HL-60/S4 treated with phorbol 12-myristate 13-acetate at 8.2 ng/mL for 4 days and 3 days (cell line): ENCODE data around the gene HGS.

Source experiments
- in situ Hi-C: fragments of 300-500 bp; cut with MboI; formaldehyde crosslinking; loops from 2 replicates; pipeline ENCODE4 v1.15.0; 2022; ENCODE audit warnings: low sequenced_read_pairs

HGS gene

DNA sequence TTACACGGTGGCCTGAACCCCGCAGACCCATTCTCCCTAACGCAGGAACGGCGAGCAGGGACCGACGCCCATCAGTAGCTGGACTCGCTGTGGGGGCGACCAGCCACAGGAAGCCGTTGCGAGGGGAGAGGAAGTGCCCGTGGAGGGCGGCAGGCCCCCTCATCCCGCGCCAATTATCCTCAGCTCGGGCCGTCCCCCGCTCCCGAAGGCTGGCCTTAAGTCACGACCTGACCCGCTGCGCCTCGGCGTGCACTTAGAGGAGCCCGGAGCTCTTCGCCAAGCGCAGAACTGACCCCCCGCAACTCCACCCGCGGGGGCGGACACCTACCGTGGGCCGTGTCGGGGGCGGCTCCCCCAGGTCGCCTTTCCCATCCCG lies 615 bp upstream of the HGS start:
- in situ Hi-C loops = no loop called here

DNA sequence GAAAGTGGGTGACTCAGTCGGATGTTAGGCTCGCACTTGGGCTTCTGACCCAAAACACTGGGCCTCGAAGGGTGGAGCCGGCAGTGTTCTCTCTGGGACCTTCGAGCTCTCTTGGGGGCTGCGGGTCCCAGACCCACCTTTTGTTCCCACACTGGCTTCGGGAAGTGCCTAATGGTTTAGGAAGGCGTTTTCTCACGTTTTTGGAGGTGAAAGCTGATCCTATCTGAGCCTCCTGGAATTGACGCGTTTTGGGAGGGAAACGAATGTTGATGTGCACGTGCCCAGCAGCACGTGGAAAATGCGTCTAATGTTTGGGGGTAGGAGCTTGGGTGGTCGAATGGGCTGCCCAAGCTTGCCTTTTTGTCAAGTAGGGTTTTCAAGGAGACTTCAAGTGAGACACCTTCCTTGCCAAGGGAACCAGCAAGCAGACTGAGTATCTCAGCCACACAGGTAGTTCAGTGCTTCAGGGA lies 666 bp downstream of the HGS start:
- in situ Hi-C loops = no loop called here

DNA sequence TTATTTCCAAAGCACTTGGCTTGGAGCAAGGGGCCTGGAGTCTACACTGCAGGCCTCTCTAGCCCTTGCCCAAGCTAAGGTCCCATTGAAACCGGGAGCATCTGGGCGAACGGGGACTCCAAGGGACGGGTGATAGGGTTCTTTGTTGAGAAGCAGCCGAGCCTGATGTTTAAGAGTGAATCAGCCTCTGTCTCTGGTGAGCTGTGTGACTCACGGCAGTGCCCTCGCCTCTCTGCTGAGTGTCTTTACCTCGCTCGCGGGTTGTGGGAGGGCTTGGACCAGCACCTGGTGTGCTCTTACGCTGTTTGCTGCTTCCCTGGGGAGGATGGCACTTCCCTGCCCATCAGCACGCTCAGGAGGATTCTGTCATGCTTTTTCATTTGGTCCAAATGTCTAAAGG lies 1.3 kb downstream of the HGS start:
- in situ Hi-C loops = no loop called here

DNA sequence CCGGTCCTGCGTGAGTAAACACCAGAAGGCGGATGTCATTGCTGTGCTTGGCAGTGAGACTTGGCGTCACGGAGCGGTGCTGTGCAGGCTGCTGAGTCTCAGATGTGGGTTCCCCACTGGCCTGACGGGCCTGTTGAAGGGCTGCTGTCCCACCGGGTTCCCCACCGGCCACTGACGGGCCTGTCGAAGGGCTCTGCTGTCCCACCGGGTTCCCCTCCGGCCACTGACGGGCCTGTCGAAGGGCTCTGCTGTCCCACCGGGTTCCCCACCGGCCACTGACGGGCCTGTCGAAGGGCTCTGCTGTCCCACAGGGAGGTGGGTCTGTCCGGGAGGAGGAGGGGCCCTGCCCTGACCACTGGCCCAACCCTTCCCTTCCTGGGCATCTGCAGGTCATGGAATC lies 2.8 kb downstream of the HGS start:
- in situ Hi-C loops = no loop called here

DNA sequence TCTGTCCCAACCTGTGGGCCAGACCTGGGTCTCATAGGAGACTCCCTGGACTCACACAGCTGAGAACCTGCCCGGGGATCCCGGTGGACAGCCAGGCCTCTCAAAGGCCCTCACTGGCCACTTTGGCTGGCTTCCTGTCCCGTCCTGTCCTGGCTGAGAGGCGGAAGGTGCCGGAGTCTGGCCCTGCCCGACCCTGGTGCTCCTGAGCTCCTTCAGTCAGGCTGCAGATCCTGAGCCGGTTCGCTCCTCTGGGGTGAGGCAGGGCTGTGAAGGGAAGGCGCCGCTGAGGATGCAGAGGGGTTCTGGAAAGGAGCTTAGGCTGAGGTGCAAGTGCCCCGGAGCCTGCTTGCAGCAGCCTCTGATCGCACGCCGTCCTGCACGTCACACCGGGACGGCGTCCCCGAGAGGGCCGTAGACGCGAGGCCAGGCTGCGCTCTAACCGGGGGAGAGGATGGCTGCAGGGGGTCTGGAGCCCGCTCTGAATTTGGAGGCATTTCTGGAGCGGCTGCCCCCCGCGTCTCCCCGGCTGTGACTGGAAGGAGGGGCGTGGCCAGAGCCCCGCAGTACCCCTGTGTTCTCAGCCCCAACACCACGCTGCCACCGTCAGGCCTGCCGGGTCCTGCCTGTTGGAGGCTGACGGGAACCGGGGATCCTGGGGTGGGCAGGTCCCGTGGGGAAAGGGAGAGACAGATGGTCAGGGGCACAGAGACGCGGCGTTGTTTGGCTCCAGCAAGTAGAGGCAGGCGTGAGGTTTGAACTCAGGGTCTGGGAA lies 4.1 kb downstream of the HGS start:
- in situ Hi-C loops = no loop called here

DNA sequence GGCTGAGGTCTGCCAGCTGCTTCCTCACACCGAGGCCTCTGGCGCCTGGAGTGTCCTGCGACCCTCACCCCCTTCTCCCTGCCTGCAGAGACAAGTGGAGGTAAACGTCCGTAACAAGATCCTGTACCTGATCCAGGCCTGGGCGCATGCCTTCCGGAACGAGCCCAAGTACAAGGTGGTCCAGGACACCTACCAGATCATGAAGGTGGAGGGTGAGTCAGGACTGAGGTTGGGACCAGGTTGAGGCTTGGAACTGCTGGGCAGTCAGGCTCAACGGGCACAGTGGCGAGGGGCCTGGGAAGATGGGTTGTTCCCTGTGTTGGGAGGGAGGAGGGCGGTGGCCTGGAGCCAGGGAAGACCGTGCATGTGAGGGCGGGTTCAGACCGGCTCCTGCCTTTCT lies 4.8 kb downstream of the HGS start:
- in situ Hi-C loops = no loop called here

DNA sequence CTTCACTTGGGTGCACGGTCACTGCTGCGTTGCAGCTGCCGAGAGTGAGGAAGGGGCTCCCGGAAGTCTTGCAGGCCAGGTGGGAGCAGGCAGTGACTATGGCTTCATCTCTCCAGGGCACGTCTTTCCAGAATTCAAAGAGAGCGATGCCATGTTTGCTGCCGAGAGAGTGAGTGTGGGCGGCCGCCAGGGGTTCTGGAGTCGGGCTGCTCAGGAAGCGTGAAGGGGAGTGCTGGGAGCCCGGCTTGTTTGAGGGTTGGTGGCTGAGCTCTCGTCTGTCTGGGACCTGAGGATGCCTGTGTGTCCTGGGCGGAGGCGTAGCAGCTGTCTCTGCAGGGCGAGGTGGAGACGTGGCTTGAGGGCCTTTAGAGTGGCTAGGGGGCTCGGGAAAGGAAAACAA lies 6.3 kb downstream of the HGS start:
- in situ Hi-C loops = no loop called here

DNA sequence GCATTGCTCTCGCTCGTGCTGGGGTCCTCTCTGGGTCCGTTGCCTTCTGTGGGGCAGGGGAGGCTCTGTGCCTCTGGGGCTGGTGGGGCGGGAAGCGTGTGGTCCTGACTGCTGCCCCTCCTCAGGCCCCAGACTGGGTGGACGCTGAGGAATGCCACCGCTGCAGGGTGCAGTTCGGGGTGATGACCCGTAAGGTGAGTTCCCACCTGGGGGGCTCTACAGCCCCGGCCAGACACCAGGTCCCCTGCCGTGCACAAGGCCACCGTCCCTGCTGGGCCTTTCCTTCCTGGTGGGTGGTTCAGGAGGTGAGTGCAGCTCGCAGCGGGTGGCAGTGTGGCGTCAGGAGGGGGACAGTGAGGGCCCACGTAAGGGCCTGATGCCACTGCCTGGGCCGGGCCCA lies 6.7 kb downstream of the HGS start:
- in situ Hi-C loops = no loop called here

DNA sequence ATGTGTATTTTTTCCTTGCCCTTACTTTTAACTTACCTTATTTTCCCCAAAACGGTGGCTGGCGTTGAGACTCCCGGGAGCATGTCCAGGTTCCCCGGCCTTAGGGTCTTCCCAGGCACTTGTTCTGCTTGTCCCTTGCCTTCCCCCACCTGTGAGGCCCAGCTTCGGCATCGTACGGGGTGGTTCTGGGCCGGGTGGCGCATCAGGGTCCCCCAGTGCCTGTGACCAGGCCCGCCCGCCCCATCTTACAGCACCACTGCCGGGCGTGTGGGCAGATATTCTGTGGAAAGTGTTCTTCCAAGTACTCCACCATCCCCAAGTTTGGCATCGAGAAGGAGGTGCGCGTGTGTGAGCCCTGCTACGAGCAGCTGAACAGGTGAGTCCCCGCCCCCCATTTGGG lies 7.4 kb downstream of the HGS start:
- in situ Hi-C loops = no loop called here

DNA sequence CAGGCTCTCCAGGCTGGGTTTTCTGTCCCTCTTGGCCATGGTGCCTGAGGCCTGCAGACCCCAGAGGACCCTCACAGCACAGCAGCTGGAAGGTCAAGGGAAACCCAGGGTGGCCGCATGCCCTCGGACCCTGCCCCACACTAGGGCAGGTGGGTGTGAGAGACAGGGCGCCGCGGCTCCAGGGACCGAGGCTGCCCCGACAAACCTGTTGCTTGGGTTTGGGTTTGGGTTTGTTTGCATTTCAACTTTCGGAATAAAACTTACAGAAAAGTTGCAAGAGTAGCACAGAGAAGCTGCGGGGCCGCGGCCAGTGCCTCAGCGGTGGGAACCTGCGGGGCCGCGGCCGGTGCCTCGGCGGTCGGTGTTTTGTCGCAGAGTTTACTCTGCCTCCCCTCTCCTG lies 7.8 kb downstream of the HGS start:
- in situ Hi-C loops = no loop called here

DNA sequence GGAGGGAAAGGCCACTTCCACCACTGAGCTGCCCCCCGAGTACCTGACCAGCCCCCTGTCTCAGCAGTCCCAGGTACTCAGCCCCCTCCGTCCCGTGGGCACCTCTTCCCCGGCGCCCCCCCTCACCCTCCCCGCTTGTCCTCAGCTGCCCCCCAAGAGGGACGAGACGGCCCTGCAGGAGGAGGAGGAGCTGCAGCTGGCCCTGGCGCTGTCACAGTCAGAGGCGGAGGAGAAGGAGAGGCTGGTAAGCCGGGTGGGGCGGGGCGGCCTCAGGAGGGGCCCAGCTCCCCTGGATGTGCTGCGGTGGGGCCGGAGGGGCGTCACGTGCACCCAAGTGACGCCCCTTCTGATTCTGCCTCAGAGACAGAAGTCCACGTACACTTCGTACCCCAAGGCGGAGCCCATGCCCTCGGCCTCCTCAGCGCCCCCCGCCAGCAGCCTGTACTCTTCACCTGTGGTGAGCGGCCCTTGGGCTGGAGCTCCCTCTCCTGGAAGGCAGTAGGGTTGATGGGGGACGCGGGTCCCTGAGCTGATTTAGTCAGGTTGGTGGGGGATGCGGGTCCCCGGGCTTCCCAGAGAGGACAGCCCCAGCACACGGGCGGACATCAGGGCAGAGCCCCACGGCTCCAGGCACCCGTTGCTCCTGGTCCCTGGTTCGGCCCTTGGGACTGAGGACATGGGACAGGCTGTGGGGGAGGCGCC lies 9.8 kb downstream of the HGS start:
- in situ Hi-C loops = no loop called here

DNA sequence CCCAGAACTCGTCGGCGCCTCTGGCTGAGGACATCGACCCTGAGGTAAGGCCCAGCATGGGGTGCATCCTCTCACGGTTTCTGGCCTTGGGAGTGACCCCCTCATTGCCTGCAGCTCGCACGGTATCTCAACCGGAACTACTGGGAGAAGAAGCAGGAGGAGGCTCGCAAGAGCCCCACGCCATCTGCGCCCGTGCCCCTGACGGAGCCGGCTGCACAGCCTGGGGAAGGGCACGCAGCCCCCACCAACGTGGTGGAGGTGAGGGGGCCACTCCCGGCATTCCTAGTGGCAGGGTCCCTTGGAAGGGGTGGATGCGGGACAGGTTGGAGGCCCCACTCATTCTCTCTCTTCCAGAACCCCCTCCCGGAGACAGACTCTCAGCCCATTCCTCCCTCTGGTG lies 11.0 kb downstream of the HGS start:
- in situ Hi-C loops = no loop called here

DNA sequence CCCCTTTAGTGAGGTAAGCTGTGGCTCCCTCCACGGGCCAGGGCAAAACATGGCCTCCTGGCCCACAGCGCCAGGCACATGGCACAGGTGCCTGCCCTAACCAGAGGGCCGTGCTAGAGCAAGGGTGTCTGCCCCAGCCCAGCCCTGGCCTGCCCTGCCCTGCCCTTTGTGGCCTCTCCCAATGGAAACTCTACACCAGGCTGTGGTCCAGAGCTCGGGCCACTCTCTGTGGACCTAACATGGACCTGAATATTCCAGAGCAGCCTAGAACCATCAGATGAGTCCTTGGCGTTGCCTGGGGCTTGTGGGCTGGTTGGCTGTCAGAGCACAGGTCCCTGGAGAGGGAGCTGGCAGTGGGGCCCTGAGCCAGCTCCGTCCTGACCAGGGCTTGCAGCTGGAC lies 11.4 kb downstream of the HGS start:
- in situ Hi-C loops = no loop called here

DNA sequence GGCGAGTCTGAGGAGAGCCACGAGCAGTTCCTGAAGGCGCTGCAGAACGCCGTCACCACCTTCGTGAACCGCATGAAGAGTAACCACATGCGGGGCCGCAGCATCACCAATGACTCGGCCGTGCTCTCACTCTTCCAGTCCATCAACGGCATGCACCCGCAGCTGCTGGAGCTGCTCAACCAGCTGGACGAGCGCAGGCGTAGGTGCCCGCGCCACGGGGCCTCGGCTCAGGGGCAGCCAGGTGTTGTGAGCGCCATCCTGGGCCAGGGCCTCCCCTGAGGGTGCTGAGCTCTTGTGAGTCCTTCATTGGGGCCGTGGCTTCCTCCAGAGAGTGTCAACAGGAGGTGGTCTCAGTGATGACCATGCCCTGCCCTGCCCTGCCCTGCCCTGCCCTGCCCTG lies 12.0 kb downstream of the HGS start:
- in situ Hi-C loops = no loop called here

DNA sequence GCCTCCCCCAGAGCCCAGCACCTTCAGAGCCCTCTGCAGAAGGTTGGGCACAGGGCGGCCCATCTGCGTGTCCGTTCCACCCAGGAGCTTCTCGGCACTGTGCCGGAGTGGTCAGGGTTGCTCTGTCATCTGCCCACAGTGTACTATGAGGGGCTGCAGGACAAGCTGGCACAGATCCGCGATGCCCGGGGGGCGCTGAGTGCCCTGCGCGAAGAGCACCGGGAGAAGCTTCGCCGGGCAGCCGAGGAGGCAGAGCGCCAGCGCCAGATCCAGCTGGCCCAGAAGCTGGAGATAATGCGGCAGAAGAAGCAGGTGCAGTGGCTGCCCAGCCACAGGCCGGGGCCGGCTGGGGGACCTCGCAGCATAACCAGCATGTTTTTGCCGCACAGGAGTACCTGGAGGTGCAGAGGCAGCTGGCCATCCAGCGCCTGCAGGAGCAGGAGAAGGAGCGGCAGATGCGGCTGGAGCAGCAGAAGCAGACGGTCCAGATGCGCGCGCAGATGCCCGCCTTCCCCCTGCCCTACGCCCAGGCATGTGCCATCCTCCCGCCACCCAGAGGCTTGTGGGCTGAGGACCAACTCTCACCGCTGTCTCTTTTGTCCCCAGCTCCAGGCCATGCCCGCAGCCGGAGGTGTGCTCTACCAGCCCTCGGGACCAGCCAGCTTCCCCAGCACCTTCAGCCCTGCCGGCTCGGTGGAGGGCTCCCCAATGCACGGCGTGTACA lies 12.6 kb downstream of the HGS start:
- in situ Hi-C loops = no loop called here

DNA sequence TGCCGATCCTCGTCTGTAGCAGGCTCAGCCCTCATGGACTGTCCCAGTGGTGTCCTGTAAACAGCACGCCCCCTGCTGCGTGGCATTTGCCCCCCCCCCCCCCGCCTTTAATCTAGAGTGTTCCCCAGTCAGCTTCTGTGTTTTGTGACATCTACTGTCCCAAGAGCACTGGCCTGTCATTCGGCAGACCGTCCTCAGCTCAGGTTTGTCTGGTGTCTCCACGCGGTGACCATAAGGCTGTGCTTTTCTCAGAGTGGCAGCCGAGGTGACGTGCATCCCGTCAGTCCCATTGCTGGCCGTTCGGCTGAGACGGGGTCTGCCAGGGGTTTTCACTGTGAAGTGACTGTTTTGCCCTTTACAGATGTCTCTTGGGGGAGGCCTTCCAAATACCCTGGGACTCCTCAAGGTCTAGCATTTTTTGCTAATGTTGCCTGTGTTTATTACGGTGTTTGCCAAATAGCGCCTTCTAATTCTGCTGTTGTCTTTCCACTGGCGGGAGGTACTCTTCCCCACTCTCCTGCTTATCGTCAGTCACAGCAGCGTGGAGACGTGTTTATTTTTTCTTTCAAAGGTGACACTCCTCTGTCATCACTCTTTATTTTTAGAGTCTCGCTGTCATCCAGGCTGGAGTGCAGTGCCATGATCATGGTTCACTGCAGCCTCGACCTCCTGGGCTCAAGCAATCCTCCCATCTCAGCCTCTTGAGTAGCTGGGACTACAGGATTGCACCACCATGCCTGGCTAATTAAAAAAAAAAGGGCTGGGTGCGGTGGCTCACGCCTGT lies 13.6 kb downstream of the HGS start:
- in situ Hi-C loops = no loop called here

DNA sequence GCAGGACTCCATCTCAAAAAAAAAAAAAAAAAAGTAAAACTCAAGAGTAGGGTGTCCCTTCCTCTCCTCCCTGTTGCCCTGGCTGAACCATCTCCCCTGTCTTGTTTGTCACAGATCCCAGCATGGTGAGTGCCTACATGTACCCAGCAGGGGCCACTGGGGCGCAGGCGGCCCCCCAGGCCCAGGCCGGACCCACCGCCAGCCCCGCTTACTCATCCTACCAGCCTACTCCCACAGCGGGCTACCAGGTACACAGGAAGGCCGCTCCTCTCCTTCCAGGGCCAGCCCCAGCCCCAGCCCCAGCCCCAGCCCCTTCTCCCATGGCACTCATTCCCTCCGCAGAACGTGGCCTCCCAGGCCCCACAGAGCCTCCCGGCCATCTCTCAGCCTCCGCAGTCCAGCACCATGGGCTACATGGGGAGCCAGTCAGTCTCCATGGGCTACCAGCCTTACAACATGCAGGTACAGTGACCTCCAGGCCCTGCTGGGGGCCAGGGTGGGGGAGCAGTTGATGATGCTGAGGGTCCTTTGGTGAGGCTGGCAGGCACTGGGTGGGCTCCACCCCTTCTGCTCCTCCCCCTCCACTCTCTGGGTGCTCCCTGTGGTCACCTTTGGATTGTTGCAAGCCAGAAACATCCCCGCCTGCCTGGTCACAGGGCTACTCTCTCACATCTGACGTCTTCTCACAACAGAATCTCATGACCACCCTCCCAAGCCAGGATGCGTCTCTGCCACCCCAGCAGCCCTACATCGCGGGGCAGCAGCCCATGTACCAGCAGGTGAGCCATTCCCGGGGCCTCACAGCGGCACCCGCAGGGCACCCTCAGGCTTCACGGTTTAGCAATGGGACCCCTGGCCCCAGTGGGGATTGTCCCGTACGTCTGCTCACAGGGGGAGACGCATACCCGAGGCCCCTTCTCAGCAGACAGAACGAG lies 16.8 kb downstream of the HGS start:
- in situ Hi-C loops = no loop called here

DNA sequence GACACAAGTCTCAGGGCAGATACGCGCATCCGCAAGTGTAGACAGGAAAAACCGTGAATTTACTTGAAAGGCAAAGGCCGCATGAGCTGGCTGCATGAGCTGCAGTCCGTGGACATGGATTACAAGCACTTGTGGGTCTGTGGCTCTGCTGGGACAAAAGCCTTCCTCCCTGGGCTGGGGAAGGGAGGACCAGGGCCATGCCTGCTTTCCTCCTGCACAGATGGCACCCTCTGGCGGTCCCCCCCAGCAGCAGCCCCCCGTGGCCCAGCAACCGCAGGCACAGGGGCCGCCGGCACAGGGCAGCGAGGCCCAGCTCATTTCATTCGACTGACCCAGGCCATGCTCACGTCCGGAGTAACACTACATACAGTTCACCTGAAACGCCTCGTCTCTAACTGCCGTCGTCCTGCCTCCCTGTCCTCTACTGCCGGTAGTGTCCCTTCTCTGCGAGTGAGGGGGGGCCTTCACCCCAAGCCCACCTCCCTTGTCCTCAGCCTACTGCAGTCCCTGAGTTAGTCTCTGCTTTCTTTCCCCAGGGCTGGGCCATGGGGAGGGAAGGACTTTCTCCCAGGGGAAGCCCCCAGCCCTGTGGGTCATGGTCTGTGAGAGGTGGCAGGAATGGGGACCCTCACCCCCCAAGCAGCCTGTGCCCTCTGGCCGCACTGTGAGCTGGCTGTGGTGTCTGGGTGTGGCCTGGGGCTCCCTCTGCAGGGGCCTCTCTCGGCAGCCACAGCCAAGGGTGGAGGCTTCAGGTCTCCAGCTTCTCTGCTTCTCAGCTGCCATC lies 17.7 kb downstream of the HGS start:
- in situ Hi-C loops = no loop called here
